Muscle of back (tissue), 11 donors: Measurements from ENCODE around the gene GIMD1. TPM values are rescaled to one million over a fixed set of nuclear protein-coding genes. Genes with fewer than 3 reads are reported as not detected.
"Not testable (repeated sequence)": the region's sequence is repeated elsewhere in the genome, so short reads cannot be mapped to it uniquely, and the experiment has no call there.

Experiments used
- DNase-seq, 3 donors: peaks; one replicate each; pipeline versions ENCODE4 v3.0.0 to v3.0.0-alpha.2; 2013
- polyA plus RNA-seq, 10 donors: library from polyadenylated mRNA; unstranded; fragments of 120-200 nt; gene quantifications; one replicate each; pipeline ENCODE4 v1.2.1, GENCODE V29; 2013; ENCODE audit not compliant: insufficient read length in 10 of 10

Gene GIMD1
- polyA plus RNA-seq, 10 donors, result 0.10 to 0.12 TPM; not detected in 8

DNA sequence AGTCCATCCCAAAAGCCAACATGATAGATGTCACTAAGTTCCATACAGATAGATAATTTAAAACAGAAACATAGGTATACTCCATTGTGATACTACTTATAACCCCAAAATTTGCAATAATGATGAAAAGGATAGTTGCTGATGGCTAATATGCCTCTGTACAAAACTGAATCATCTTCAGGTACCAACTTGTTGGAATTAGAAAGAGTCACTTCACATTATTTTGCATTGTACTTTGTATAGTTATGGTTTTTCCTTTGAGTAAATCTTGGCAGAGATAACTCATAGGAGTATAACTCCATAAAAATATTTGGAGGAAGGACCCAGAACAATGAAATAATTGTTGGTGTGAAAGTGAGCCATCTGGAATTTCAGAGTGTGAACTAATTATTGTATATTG lies 17.6 kb downstream of the GIMD1 start:
- DNase-seq, result no peak

DNA sequence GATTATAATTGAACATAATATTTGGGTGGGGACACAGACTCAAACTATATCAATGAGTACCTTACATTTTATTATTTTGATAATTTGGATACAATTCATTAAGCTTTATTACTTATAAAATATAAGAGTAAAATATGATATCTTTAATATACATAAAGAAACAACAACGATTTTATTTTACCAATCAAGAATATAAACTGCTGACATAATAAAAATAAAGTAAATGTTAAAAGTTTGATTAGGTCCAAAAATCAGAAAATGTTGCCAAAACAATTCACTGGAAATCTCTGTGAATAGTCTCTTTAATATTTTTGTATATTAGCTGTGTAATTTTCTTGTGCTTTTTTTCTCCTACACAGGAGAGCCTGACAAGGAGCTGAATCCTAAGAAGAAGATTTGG lies 21.4 kb downstream of the GIMD1 start:
- no peak for DNase-seq

DNA sequence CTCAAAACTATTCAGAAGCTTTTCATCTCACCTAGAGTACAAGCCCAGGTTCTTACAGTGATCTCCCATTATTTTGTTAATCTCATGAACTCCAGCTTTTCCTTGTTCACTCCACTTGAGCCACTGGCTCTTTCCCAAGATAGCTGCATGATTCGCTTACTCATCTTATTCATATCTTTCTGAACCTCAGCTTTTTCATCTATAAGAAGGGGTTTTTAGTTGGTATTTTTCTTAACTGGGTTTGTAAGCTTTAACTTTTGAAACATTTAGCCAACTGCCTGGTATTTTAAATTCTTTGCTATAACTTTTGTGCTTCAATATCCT lies 24.0 kb downstream of the GIMD1 start:
- no peak for DNase-seq

DNA sequence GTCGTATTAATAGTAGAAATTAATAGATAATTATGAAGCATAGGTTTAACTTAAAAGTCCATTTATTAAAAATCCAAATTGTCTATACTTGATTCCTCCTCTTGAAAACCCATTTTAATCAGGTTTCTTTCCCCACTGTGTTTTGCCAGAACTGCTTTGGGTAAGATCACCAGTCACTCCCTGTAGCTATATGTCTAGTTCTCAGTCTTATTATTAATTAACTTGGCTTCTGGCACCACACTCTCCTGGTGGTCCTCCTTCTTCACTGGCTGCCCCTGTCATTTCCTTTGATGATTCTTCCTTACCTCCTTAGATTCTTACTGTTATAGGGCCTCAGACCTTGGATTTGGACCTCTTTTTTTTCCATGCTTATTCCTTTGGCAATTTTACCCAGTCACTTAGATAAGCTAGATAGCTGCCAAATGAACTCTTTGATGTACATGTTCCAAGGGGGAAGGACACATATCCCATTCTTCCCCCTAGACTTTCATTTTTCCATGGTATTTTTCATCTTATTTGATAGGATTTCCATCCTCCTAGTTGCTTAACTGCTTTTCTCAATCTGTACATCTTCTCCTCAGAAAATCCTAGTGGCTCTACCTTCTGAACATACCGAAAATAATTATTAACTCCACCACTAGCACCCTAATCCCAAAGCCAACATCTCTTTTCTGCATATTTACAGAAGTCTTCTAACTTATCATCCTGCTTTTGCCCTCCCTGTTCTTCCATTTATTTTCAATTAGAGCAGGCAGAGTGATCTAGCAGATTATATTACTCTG lies 24.5 kb downstream of the GIMD1 start:
- no peak for DNase-seq

DNA sequence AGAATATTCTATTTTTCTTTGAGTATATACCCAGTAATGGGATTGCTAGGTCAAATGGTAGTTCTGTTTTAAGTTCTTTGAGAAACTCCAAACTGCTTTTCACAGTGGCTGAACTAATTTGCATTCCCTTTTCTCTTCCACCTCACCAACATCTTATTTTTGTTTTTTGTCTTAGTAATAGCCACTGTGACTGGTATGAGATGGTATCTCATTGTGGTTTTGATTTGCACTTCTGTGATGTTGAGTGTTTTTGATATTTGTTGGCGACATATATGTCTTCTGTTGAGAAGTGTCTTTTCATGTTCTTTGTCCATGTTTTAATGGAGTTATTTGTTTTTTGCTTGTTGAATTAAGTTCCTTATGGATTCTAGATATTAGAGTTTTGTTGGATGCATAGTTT lies 27.8 kb downstream of the GIMD1 start:
- DNase-seq, result no peak

DNA sequence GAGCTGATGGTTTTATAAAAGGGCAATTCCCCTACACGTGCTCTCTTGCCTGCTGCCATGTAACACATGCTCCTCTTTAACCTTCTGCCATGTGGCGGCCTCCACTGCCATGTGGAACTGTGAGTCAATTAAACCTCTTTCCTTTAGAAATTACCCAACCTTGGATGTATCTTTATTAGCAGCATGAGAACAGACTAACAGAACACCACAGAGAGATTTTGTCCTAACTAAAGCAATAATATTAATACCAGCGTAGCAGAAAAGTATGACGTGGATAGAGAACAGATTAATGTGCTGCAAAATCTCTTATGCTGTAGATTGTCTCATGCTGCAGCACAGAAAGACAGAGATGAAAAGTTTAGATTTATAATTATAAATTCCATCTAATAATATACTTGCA lies 29.1 kb downstream of the GIMD1 start:
- DNase-seq, result no peak

DNA sequence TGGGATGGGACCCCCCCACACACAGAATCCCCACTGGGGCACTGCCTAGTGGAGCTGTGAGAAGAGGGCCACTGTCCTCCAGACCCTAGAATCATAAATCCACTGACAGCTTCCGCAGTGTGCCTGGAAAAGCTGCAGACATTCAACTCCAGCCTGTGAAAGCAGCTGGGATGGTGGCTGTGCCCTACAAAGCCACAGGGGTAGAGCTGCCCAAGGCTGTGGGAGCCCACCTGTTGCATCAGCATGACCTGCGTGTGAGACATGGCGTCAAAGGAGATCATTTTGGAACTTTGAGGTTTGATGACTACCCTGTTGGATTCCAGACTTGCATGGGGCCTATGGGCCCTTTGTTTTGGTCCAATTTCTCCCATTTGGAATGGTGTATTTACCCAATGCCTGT lies 29.9 kb downstream of the GIMD1 start:
- no peak for DNase-seq

DNA sequence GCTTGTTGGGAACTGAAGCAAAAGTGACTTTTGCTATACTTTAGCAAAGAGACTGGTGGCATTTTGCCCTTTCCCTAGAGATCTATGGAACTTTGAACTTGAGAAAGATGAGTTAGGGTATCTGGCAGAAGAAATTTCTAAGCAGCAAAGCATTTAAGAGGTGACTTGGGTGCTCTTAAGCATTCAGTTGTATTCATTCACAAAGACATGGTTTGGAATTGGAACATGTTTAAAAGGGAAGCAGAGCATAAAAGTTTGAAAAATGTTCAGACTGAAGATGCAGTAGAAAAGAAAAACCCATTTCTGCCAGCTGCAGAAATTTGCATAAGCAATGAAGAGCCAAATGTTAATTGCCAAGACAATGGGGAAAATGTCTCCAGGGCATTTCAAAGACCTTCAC lies 30.7 kb downstream of the GIMD1 start:
- DNase-seq, result no peak

DNA sequence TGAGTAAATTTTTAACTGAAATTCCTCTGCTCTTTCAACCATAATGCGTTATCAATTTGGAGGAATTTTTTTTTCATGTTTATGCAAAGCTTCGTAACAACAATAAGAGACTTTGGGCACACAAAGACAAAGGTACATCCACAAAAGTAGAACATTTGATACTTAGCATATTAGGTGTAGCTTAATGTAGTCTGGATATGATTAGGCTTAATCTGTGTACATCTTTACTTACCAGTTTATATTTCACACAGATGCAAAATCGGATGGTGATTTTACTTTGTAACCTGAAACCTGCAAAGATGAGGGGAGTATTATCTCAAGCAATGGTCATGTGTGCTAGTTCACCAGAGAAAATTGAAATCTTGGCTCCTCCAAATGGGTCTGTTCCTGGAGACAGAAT lies 32.0 kb downstream of the GIMD1 start:
- DNase-seq, result no peak

DNA sequence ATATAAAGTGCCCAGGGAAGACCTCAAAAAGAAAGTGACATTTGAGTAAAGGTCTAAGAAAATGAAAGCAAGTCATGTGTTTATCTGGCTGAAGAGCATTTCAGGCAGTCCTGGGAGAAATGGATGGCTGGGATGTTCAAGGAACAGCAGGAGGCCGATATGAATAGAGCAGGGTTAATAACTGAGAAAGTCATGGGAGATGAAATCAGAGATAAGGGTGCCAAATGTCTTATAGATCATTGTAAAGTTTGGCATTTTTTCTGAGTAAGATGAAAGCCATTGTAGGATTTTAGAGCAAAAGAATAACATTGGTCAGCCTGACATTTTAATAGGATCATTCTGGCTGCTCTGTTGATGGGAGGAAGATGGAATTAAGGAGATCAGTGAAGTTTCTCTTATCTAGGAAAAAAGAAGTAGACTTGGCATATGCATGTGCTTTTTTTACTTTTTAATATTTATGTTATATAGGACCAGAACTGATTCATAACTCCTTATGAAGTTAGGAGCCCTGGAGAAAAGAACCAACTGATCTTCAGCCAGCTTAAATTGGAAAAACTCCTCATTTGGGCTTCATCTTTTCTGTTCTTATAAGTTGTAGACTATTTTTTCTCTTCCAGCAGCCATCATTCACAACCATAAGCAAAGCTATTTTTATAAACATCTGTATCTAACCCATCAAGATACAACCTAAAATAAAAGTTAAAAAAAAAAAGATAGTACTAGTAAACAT lies 33.7 kb downstream of the GIMD1 start:
- peak in 2 of 3 donors; percentile 28 to 71 for DNase-seq

DNA sequence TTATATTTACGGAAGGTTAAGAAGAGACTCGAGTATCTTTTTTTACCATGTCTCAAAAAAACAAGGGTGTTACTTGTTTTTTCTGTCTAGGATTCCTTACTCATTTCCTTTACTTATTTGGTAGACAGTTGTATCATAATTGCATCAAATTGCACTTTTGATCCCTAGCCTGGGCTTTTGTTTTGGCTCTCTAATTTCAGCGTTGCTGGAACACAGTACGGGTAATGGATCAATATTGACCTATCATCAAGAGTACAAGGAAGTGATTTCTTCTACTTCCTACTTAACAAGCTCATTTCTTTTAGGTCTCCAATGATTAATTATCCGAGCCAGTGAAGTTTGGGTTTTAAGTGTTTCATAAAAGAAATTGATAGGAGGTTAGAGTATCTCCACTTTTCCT lies 35.4 kb downstream of the GIMD1 start:
- DNase-seq, result no peak

DNA sequence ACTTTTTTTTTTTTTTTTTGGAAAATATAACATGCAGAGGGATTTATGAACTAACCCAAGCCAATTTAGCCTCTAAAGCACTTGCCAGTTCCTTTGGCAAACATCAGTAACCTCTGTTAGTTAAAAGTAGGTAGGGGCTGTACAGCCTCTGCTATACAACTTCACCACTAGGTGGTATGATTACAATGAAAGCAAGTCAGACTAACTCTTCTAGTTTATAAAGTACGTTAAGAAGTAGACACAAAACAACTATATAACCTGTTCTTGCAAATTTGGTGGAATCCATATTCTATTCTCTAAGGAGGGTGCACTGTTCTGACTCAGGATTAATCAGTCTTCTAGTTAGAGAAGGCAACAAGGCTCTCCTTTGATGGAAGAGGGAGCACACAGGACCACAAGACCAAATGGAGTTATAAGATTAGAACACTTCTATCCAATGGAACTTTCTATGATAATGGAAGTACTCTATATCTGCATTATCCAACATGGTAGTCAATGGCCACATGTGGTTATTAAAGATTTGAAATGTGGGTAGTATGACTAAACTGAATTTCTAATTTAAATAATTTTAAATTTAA lies 39.4 kb downstream of the GIMD1 start:
- DNase-seq, result peak; percentile 15 to 69 (median 34)

DNA sequence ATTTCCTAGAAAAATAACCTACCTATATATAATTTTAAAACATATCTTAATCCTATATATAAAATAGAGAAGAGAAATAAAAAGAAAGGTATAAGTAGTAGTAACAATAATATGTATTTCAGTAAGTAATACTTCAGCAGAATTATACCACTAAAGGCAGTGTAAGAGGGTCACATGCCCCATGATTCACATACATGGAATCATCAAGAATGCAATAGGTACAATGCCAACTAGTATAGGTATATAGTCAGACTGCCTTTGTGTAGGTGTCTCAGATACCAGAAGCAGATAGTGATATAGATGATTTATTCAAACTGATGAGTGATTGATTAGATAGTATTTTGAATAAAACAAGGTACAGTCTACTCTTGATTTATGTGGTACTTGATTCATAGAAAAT lies 42.8 kb downstream of the GIMD1 start:
- DNase-seq, result no peak

DNA sequence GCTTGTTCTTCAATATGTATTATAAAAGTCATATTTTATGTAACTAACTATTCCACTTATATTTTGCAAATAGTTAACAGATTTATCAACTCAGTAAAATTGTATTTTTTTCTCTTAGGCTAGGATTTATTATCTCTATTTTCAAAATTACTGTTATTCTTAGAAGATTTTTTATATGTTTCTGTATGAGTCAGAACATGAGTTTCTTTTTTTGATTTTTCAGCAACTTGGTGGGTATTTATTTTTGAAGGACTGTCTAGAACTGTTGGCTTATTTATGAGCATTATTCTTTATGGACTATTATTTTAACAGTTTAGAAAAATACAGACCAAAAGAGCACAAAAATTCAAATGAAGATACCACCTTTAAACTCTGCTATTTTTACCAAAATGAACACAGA lies 45.5 kb downstream of the GIMD1 start:
- no peak for DNase-seq

DNA sequence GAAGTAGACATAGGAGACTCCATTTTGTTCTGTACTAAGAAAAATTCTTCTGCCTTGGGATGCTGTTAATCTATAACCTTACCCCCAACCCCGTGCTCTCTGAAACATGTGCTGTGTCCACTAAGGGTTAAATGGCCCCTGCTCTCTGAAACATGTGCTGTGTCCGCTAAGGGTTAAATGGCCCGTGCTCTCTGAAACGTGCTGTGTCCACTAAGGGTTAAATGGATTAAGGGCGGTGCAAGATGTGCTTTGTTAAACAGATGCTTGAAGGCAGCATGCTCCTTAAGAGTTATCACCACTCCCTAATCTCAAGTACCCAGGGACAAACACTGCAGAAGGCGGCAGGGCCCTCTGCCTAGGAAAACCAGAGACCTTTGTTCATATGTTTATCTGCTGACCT lies 46.8 kb downstream of the GIMD1 start:
- DNase-seq, result not testable (repeated sequence)

DNA sequence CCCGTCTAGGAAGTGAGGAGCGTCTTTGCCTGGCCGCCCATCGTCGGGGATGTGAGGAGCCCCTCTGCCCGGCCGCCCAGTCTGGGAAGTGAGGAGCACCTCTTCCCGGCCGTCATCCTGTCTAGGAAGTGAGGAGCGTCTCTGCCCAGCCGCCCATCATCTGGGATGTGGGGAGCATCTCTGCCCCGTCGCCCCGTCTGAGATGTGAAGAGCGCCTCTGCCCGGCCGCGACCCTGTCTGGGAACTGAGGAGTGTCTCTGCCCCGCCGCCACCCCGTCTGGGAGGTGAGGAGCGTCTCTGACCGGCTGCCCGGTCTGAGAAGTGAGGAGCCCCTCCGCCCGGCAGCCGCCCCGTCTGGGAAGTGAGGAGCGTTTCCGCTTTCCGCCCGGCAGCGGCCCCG lies 47.4 kb downstream of the GIMD1 start:
- DNase-seq, result not testable (repeated sequence)

DNA sequence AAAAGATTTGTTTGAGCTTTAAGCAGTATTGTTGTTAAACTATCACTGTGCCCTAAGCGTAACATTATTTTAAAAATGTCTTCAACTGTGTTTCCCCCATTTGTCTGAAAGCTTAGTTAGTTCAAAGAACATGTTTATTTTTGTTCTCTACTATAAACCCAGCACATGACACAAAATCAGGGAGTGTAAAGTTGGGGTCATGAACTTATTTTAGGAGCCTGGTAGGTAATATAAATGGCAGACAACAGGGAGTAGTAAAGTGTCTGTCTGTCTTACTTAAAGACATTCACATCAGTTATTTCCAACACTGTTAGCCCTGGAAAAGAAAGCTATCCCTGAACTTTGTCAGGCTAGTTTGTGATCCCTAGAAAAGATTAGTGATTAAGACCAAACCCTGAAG lies 48.3 kb downstream of the GIMD1 start:
- no peak for DNase-seq

DNA sequence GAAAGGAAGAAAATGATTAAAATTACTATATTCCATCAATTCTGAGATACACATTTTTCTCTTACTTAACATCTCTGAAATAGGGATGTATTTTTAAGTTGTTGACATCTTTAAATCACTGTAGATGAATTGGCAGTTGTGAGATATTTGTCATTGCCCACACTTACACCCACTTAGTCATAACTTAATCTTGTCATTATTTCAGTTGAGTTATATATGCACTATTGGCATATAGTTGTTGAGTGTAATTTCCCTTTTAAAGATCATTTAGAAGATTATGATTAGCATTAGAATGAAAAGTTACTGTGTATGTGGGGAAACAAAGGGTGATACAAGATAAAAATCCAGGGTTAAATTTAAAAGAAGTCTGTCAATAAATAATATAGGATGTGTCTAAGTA lies 50.1 kb downstream of the GIMD1 start:
- DNase-seq, result no peak

DNA sequence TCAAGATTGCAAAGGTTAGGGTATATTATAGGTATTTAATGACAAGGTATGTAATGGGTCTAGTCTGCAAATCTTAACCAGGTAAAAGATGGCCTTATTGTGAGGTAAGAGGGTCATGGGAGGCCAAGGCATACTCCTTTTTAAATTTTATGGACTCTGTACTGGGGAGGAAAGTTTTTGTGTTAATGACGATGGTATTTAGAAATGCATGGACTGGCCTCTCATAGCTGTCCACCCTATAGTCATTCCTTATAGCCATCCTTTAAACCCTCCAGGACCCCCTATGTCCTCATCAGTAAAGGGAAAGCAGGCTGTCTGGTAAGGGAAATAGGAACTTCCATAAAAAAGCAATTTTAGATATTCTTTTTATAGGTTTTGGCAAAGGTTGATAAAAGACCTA lies 50.8 kb downstream of the GIMD1 start:
- DNase-seq, result no peak

DNA sequence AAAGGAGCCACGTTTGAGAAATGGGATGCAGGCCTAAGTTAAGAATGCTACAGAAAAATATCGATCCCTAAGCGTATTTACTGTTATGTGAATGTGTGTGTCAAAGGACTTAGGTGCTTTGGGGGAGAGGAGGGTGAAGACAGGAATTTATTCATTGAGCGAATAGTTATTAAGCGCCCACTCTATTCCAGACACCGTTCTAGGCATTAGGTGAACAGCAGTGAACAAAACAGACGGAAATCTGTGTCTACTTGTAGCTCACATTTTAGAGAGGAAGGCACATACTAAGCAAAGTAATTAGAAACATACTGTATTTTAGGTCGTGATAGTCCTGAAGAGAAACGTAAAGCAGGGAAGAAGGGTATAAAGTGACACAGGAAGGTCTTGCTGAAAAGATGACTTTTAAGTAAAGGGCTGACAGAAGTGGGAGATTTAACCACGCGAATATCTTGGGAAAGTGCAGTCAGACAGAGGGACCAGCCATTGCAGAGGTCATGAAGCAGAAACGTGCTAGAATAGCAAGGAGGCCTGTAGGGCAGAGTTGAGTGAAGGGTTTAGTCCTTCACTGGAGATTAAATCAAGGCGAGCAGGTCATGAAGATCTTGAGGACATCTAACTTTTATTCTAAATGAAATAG lies 51.7 kb downstream of the GIMD1 start:
- DNase-seq, result no peak

DNA sequence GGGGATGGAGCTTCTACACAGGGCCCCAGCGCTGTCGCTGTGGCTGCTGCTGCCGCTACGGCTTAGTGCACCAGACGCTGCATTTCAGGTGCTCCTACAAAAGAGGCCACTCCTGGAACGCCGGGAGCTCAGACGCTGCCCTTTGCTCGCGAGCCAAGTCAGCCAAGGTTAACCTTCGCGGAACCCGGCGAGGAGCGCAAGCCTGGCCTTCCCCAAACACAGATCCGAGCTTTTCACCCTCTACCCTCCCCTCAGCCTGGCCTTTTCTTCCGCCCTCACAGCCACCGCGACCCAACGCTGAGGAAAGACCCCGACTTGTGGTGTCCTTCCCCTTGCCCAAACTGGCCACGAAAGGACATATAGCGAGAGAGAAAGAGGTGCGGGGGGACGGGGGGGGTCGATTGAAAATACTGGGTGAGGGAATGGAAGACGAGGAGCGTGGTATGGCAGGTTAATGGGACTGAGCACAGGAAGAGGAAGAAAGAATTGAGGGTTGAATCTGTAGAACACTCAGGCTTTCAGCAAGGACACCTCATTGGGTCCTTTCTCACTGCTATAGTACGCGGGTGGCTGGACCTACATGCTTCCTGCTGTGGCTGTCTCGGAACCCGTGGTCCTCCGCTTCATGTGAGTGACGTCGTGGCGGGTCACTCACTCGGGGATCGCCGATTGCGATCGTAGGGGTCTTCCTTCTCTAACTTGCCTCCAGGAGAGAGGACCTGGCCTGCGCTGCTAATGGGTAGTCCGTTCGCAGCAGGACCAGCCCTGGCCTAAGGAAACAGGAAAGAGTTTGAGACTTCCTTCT lies 52.4 kb downstream of the GIMD1 start, which contains the start of the genes AIMP1 and TBCK:
TSS of gene AIMP1 (plus strand) at position 583 of the 805 bp plus-strand sequence. CDS start 8,460 bp downstream, outside the sequence.
TSS of gene TBCK (minus strand) at position 242 of the 805 bp plus-strand sequence. CDS start 7,249 bp downstream, outside the sequence.
- peak; percentile 96 to 99 (median 96) for DNase-seq
